Islet precursor cell (in vitro differentiated cells): ENCODE results near the gene TAPBPL.
"Not testable (repeated sequence)": the region's sequence is repeated elsewhere in the genome, so short reads cannot be mapped to it uniquely, and the experiment has no call there.

Experiments
- DNase-seq: peaks from one replicate; pipeline ENCODE4 v3.0.0-alpha.2; 2018

Gene TAPBPL

GRCh38 chr12:6493497-6494257, 41.8 kb downstream of the TAPBPL start, which contains the start of gene NCAPD2:
Gene NCAPD2 (plus strand): TSS chr12:6494102. CDS start chr12:6495099, 997 bp downstream.
- DNase-seq = peak; percentile 100

- DNase-seq = no peak
Observed at GRCh38 chr12:6494258-6494743, 42.5 kb downstream of the TAPBPL start.

GRCh38 chr12:6494968-6495367, 43.1 kb downstream of the TAPBPL start:
- no peak for DNase-seq

- not testable (repeated sequence) for DNase-seq
Observed at GRCh38 chr12:6497291-6497690, 45.4 kb downstream of the TAPBPL start.

- no peak for DNase-seq
Observed at GRCh38 chr12:6500466-6500865, 48.6 kb downstream of the TAPBPL start.

GRCh38 chr12:6507102-6507998, 55.5 kb downstream of the TAPBPL start:
- peak; percentile 61 for DNase-seq

GRCh38 chr12:6508087-6508486, 56.2 kb downstream of the TAPBPL start:
- DNase-seq = no peak
